HEK293T (cell line): ENCODE results near the gene TMC6.

ENCODE experiments used
- CTCF ChIA-PET: fragments of 350-600 bp; formaldehyde crosslinking; extraction: SDS; loops from one replicate; lab custom pipeline; 2021; ENCODE audit warnings: antibody characterized with exemption, inconsistent platforms; lab: Yijun Ruan, JAX
- POLR2A ChIA-PET: fragments of 350-600 bp; formaldehyde crosslinking; extraction: SDS; loops from one replicate; lab custom pipeline; 2020; ENCODE audit warnings: antibody characterized with exemption, inconsistent platforms; lab: Yijun Ruan, JAX
- DNase-seq: peaks from one replicate; pipeline ENCODE4 v3.0.0; 2012; ENCODE audit warnings: mixed read lengths; ENCODE audit errors: extremely low spot score
- ARNT ChIP-seq: fragments of 450-650 bp; IDR thresholded peaks from 2 replicates; pipeline ENCODE4 v1.6.1; 2017; ENCODE audit warnings: mild to moderate bottlenecking
- BHLHE40 ChIP-seq: fragments of 450-650 bp; IDR thresholded peaks from 2 replicates; pipeline ENCODE4 v1.6.1; 2016; ENCODE audit warnings: mild to moderate bottlenecking, moderate library complexity, borderline replicate concordance
- CTBP1 ChIP-seq: fragments of 450-650 bp; IDR thresholded peaks from 2 replicates; pipeline ENCODE4 v1.6.1; 2016; ENCODE audit warnings: borderline replicate concordance
- ELF4 ChIP-seq: fragments of 450-650 bp; IDR thresholded peaks from 2 replicates; pipeline ENCODE4 v1.6.1; 2017; ENCODE audit warnings: antibody characterized with exemption
- FOXA1 ChIP-seq: fragments of 450-650 bp; IDR thresholded peaks from 2 replicates; pipeline ENCODE4 v1.6.1; 2016; ENCODE audit warnings: mild to moderate bottlenecking
- FOXK2 ChIP-seq: fragments of 450-650 bp; IDR thresholded peaks from 2 replicates; pipeline ENCODE4 v1.6.1; 2016; ENCODE audit warnings: mild to moderate bottlenecking
- FOXM1 ChIP-seq: fragments of 450-650 bp; IDR thresholded peaks from 2 replicates; pipeline ENCODE4 v1.6.1; 2017; ENCODE audit warnings: mild to moderate bottlenecking, borderline replicate concordance
- HDGF ChIP-seq: fragments of 450-650 bp; IDR thresholded peaks from 2 replicates; pipeline ENCODE4 v1.6.1; 2017; ENCODE audit warnings: antibody characterized with exemption, borderline replicate concordance
- L3MBTL2 ChIP-seq: fragments of 450-650 bp; conservative IDR thresholded peaks from 2 replicates; pipeline ENCODE4 v1.6.1; 2016; ENCODE audit warnings: mild to moderate bottlenecking
- LEF1 ChIP-seq: fragments of 450-650 bp; IDR thresholded peaks from 2 replicates; pipeline ENCODE4 v1.6.1; 2017; ENCODE audit warnings: mild to moderate bottlenecking, borderline replicate concordance
- NFRKB ChIP-seq: fragments of 450-650 bp; IDR thresholded peaks from 2 replicates; pipeline ENCODE4 v1.6.1; 2016; ENCODE audit warnings: mild to moderate bottlenecking, moderate library complexity
- SUZ12 ChIP-seq: fragments of 450-650 bp; IDR thresholded peaks from 2 replicates; pipeline ENCODE4 v1.6.1; 2016; ENCODE audit warnings: mild to moderate bottlenecking
- ZNF384 ChIP-seq: fragments of 450-650 bp; IDR thresholded peaks from 2 replicates; pipeline ENCODE4 v1.6.1; 2016
- TF ChIP-seq, protein P1 (sequence below): fragments of 450-650 bp; IDR thresholded peaks from 2 replicates; pipeline ENCODE4 v1.6.1; 2016

TMC6 gene

GRCh38 chr17:78163881-78164747, 35.6 kb upstream of the TMC6 start:
- CTCF ChIA-PET = no interaction called here
- POLR2A ChIA-PET = interaction anchor here (1.1 to 1.3 kb wide), 2 partner anchors 10 to 22 kb away, joined by 3 to 4 read pairs; partner anchors contain the start of gene TK1
- TF ChIP-seq ARNT = no peak
- TF ChIP-seq FOXA1 = no peak
- TF ChIP-seq, protein P1, sequence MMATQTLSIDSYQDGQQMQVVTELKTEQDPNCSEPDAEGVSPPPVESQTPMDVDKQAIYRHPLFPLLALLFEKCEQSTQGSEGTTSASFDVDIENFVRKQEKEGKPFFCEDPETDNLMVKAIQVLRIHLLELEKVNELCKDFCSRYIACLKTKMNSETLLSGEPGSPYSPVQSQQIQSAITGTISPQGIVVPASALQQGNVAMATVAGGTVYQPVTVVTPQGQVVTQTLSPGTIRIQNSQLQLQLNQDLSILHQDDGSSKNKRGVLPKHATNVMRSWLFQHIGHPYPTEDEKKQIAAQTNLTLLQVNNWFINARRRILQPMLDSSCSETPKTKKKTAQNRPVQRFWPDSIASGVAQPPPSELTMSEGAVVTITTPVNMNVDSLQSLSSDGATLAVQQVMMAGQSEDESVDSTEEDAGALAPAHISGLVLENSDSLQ = no peak
- TF ChIP-seq ZNF384 = no peak
- TF ChIP-seq FOXM1 = no peak
- DNase-seq = no peak

DNA sequence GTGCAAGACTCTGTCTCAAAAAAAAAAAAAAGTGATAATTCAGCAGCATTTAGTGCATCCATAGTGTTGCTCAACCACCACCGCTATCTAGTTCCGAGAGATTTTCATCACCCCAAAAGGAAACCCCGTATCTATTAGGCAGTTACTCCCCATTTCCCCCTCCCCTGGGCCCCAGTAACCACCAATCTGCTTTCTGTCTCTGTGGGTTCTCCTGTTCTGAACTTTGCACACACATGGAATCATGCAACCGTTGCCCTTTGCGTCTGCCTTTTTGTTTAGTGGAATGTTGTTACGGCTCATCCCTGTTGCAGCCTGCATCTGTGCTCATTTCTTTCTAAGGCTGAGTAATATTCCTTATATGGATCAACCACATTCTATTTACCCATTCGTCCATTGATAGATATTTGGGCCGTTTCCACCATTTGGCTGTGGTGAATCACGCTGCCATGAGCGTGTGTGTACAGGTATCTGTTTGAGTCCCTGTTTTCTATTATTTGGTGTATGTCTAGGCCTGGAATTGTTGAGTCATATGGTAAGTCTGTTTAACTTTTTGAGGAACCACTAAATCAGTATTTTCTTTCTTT, 31.1 kb upstream of the TMC6 start:
- ChIA-PET POLR2A (interaction anchor here (1.2 kb wide), 1 partner anchor 27 kb away, joined by 4 read pairs; the partner anchor contains the start of genes AFMID and TK1), CTCF (no interaction called here)
- DNase-seq = no peak
- TF ChIP-seq L3MBTL2 (no peak), NFRKB (no peak), HDGF (no peak), ELF4 (no peak), CTBP1 (no peak), FOXA1 (no peak), ZNF384 (no peak), FOXM1 (no peak), FOXK2 (no peak)
- TF ChIP-seq, protein P1 = no peak

DNA sequence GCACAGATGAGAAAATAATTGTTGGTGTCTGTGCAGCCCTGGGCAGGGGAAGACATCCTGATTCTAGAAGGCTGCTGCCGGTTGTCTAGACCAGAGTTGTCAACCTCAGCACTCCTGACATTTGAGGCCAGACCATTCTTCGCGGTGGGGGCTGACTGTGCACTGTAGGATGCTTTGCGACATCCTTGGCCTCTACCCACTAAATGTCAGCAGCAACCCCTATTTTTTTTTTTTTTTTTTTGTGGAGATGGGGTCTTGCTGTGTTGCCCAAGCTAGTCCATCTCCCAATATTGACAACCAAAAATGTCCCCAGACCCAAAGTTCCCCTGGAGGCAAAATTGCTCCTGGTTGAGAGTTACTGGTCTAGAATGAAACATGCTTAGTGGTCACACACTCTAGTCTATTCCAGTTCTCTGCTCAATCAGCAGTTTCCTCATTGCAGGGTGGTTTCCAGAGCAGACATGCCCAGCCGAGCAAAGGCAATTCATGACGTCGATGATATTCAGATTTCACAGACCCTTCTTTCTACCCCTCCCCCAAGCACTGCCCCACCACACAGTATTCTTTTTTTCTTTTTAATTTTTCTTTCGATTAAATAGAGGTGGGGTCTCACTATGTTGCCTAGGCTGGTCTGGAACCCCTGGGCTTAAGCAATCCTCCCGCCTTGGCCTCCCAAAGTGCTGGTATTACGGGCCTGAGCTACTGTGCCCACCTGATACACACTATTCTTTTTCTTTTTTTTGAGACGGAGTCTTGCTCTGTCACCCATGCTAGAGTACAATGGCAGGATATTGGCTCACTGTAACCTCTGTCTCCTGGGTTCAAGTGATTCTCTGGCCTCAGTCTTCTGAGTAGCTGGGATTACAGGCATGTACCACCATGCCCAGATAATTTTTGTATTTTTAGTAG, 26.6 kb upstream of the TMC6 start:
- no peak for TF ChIP-seq CTBP1
- TF ChIP-seq ELF4 = no peak
- ChIA-PET POLR2A (no interaction called here), CTCF (interaction anchor here (0.7 kb wide), 1 partner anchor 45 kb away, joined by 3 read pairs; no protein-coding TSS in a partner anchor)
- DNase-seq = no peak

DNA sequence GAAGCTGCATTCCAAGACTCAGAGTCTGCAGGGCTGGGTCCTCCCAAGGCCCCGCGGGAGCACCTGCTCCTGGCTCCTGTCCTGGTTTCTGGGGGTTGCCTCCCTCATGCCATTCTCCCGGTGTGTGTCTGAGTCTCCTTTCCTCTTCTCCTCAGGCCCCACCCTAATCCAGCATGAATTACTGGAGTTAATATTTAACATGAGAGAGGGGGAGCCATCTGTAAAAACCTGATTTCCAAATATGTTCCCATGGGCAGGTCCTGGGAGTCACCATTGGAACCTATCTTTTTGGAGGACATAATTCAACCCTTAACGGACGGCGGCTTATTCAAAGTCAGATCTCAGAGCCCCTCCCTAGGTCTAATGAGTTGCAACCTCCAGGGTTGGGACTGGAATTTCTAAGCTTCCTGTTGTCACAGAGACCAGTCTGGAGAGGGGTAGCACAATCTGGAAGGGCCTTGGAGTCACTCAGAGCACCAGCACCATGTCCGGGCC, 23.0 kb upstream of the TMC6 start:
- TF ChIP-seq L3MBTL2 (no peak), ZNF384 (no peak), BHLHE40 (no peak), SUZ12 (no peak)

GRCh38 chr17:78148286-78149016, 19.9 kb upstream of the TMC6 start:
- ChIA-PET CTCF (no interaction called here), POLR2A (interaction anchor here (0.7 to 1.0 kb wide), 2 partner anchors 10 to 38 kb away, joined by 3 to 4 read pairs; no protein-coding TSS in a partner anchor)
- no peak for TF ChIP-seq LEF1
- TF ChIP-seq ELF4 = no peak
- TF ChIP-seq FOXA1 = no peak
- TF ChIP-seq, protein P1 = no peak
- TF ChIP-seq BHLHE40 = no peak
- no peak for DNase-seq

More for the DNA sequence above, 23.0 kb upstream of the TMC6 start:
- no peak for DNase-seq
- CTCF ChIA-PET = interaction anchor here (0.6 to 0.7 kb wide), 2 partner anchors 21 to 50 kb away, joined by 4 read pairs; partner anchors contain the start of gene TMC8
- POLR2A ChIA-PET = no interaction called here
